Measurements from ENCODE around the gene FAM9A. TPM values are rescaled to one million over a fixed set of nuclear protein-coding genes. Genes with fewer than 3 reads are reported as not detected.
A peak's percentile ranks its signal among the peaks of the same experiment; 100 is the strongest.

The FAM9A gene
- total and polyA plus RNA-seq, 9 of the 15 experiments (the other 6 are each of a cell fraction or from before 2014, with no cell fraction given) = 0.07 TPM; not detected in 8

DNA sequence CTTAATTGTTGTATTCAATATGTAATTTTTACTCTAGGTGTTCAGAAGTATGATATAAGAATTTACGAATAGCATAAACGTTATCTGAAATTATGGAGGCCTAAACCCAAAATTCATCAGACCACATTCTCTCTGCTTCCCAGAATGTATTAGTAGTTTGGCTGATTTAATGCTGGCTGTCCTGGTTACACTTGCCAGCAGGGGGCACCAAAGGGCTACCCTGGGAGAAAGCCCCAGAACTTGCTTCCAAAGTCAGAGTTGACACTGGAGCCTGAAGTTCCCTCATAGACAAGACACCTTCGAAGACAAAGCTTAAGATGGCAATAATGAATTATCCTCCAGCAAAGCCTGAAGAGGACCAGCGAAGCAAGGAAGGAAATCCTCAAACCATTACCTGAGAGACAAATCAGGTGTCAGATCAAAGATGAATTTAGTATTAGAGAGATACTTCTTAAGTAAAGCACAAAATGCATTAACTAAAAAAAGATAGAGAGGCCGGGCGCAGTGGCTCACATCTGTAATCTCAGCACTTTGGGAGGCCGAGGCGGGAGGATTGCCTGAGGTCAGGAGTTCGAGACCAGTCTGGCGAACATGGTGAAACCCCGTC is 58.0 kb downstream of the FAM9A start:
- no peak overlapping the region for H3K9ac ChIP-seq (ENCODE audit: insufficient read depth in 1 of 2, low read depth in 2 of 2, low read length in 2 of 2)
- FAIRE-seq (peak; percentile 83), DNase-seq (ENCODE audit: extremely low read depth in 1 of 4, low spot score in 3 of 4) (peak; percentile 40 to 62 (median 58)), ATAC-seq (peak; percentile 75)
- WGBS (ENCODE audit: insufficient coverage, low coverage, missing lambda C conversion rate) = 2% methylated on average over 7 of the region's 11 CpGs
- H3K36me3 ChIP-seq (ENCODE audit: control insufficient read depth, insufficient read depth, low read length) = no peaks in the 10 kb centered on the region
- in situ Hi-C loops (cut with MboI) (no loop called here), intact Hi-C loops (cut with micrococcal nuclease) (loop anchor here (1.0 to 10.0 kb wide), 2 partner anchors 1252 to 1376 kb away; no protein-coding TSS in a partner anchor)
- no peaks in the 10 kb centered on the region for H3K27me3 ChIP-seq (ENCODE audit: control insufficient read depth in 2 of 2, insufficient read depth in 2 of 2, low read length in 2 of 2)
- no peaks in the 10 kb centered on the region for H4K20me1 ChIP-seq (replicated peaks; ENCODE audit: control insufficient read depth, insufficient read depth, low read length)
- H2AFZ ChIP-seq (ENCODE audit: low read depth, low read length) = no peak overlapping the region
- H3K4me3 ChIP-seq = no peak overlapping the region
- ChIA-PET CTCF (ENCODE audit: low intra/inter-chr PET ratio) (interaction anchor here (4.1 kb wide), 1 partner anchor 1376 kb away, joined by 56 read pairs; no protein-coding TSS in a partner anchor), POLR2A (no interaction called here)
- BruUV-seq (replicated peaks) = no TSS peak
- no peaks in the 10 kb centered on the region for H3K9me3 ChIP-seq (replicated peaks; ENCODE audit: control insufficient read depth, insufficient read depth, low read depth, low read length)
- no peak overlapping the region for H3K4me2 ChIP-seq (ENCODE audit: insufficient read depth, low read length)
- no peak overlapping the region for H3K27ac ChIP-seq (ENCODE audit: extremely low read depth, low read depth, low read length)
- H3K9me1 ChIP-seq (ENCODE audit: control insufficient read depth, insufficient read depth, low read length) = no peaks in the 10 kb centered on the region
- no peaks in the 10 kb centered on the region for H3K4me1 ChIP-seq (replicated peaks in 1 of 2; ENCODE audit: control insufficient read depth in 2 of 2, insufficient read depth in 2 of 2, low read length in 2 of 2)
- no peaks in the 10 kb centered on the region for H3K79me2 ChIP-seq (ENCODE audit: control insufficient read depth, insufficient read depth, low read length)
- TF ChIP-seq, protein P1, sequence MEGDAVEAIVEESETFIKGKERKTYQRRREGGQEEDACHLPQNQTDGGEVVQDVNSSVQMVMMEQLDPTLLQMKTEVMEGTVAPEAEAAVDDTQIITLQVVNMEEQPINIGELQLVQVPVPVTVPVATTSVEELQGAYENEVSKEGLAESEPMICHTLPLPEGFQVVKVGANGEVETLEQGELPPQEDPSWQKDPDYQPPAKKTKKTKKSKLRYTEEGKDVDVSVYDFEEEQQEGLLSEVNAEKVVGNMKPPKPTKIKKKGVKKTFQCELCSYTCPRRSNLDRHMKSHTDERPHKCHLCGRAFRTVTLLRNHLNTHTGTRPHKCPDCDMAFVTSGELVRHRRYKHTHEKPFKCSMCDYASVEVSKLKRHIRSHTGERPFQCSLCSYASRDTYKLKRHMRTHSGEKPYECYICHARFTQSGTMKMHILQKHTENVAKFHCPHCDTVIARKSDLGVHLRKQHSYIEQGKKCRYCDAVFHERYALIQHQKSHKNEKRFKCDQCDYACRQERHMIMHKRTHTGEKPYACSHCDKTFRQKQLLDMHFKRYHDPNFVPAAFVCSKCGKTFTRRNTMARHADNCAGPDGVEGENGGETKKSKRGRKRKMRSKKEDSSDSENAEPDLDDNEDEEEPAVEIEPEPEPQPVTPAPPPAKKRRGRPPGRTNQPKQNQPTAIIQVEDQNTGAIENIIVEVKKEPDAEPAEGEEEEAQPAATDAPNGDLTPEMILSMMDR (IDR thresholded peaks at IDR 0.05 in 2 of 3, conservative IDR thresholded peaks at IDR 0.05 in 1 of 3; ENCODE audit: insufficient read depth in 2 of 3, low read depth in 1 of 3, low read length in 3 of 3) = peak; percentile 64 to 72 (median 70)
- no peak for TF ChIP-seq ZNF121 (CRISPR knock-in tag; conservative IDR thresholded peaks at IDR 0.05)
- no peak for TF ChIP-seq ZNF282 (CRISPR knock-in tag; IDR thresholded peaks at IDR 0.05)
- no peak for TF ChIP-seq KLF1 (tag; IDR thresholded peaks at IDR 0.05)
- no peak for TF ChIP-seq E2F3 (CRISPR knock-in tag; IDR thresholded peaks at IDR 0.05)
- TF ChIP-seq KLF13 (tag; IDR thresholded peaks at IDR 0.05; ENCODE audit: borderline replicate concordance, low read depth) = no peak
- TF ChIP-seq, protein P2, sequence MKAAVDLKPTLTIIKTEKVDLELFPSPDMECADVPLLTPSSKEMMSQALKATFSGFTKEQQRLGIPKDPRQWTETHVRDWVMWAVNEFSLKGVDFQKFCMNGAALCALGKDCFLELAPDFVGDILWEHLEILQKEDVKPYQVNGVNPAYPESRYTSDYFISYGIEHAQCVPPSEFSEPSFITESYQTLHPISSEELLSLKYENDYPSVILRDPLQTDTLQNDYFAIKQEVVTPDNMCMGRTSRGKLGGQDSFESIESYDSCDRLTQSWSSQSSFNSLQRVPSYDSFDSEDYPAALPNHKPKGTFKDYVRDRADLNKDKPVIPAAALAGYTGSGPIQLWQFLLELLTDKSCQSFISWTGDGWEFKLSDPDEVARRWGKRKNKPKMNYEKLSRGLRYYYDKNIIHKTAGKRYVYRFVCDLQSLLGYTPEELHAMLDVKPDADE (conservative IDR thresholded peaks at IDR 0.05; ENCODE audit: control insufficient read depth, low read depth, low read length) = no peak
- no peak for TF ChIP-seq ESRRA (IDR thresholded peaks at IDR 0.05; ENCODE audit: borderline replicate concordance, low read depth)
- TF ChIP-seq PURB (CRISPR knock-in tag; IDR thresholded peaks at IDR 0.05; ENCODE audit: low read depth) = no peak
- TF ChIP-seq TEAD1 (CRISPR knock-in tag; IDR thresholded peaks at IDR 0.05) = no peak
- no peak for TF ChIP-seq GATAD2B (IDR thresholded peaks at IDR 0.05; ENCODE audit: borderline replicate concordance)
- TF ChIP-seq, protein P3, sequence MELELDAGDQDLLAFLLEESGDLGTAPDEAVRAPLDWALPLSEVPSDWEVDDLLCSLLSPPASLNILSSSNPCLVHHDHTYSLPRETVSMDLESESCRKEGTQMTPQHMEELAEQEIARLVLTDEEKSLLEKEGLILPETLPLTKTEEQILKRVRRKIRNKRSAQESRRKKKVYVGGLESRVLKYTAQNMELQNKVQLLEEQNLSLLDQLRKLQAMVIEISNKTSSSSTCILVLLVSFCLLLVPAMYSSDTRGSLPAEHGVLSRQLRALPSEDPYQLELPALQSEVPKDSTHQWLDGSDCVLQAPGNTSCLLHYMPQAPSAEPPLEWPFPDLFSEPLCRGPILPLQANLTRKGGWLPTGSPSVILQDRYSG (tag; conservative IDR thresholded peaks at IDR 0.05; ENCODE audit: low read depth) = no peak
- no peak for TF ChIP-seq MED1 (CRISPR knock-in tag; IDR thresholded peaks at IDR 0.05; ENCODE audit: borderline replicate concordance)

All from K562 (cell line).